HL-60 (cell line): ENCODE data around the gene AGAP1.

Experiments used
- DNase-seq, 2 experiments: peaks; one replicate each; pipeline ENCODE4 v3.0.0-alpha.2; 2010 to 2020; ENCODE audit warnings: low read depth in 1 of 2, low spot score in 1 of 2
- H3K27ac ChIP-seq: fragments of 250-450 bp; sonication (Bioruptor Pico); replicated peaks from 2 replicates; pipeline ENCODE4 v1.5.1; 2020; ENCODE audit warnings: mild to moderate bottlenecking, moderate library complexity
- H3K27me3 ChIP-seq: fragments of 250-450 bp; sonication (Bioruptor Pico); 2 replicates; pipeline ENCODE4 v1.5.1; 2021; ENCODE audit warnings: mild to moderate bottlenecking, moderate library complexity; ENCODE audit not compliant: insufficient read depth, poor library complexity, severe bottlenecking
- H3K4me3 ChIP-seq: replicated peaks from 2 replicates; pipeline ENCODE4 v1.5.1; 2011; ENCODE audit warnings: mild to moderate bottlenecking, control low read depth, low read length; ENCODE audit not compliant: insufficient read depth
- GABPA ChIP-seq: IDR thresholded peaks from 2 replicates; pipeline ENCODE4 v1.6.1; 2012; ENCODE audit warnings: low read depth
- POLR2AphosphoS5 ChIP-seq: IDR thresholded peaks from 2 replicates; pipeline ENCODE4 v1.6.1; 2012; ENCODE audit warnings: low read depth
- SPI1 ChIP-seq: IDR thresholded peaks from 2 replicates; pipeline ENCODE4 v1.6.1; 2012; ENCODE audit warnings: low read depth, mild to moderate bottlenecking, borderline replicate concordance
- TF ChIP-seq, protein P1 (sequence below): IDR thresholded peaks from one replicate; pipeline ENCODE4 v1.5.1; 2011; ENCODE audit warnings: low read length, control low read depth, inconsistent platforms; ENCODE audit not compliant: insufficient read depth
- TF ChIP-seq, protein P2 (sequence below): IDR thresholded peaks from 2 replicates; pipeline ENCODE4 v1.6.1; 2012; ENCODE audit warnings: low read depth; ENCODE audit not compliant: insufficient replicate concordance

AGAP1 gene

DNA sequence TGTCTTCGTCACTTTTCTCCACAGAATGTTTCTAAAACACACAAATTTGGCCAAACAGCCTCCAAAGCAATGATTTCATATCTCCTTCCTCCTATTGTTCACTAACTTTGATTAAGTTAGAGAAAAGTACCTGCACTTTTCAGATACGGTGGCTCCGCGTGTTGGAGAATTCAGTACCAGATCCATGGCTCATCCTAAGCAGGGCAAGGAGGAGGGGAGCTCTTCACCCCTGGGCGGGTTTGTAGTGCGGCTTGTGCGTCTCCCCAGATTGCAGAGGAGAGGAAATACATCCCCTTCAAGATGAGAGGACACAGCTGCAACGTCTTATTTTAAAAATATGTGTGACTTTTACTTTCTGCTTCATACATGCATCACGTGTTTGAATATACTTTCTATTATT, 333.0 kb downstream of the AGAP1 start:
- Histone ChIP-seq H3K4me3 (no peak overlapping the region), H3K27ac (no peak overlapping the region), H3K27me3 (no peaks in the 10 kb centered on the region)
- TF ChIP-seq, protein P1, sequence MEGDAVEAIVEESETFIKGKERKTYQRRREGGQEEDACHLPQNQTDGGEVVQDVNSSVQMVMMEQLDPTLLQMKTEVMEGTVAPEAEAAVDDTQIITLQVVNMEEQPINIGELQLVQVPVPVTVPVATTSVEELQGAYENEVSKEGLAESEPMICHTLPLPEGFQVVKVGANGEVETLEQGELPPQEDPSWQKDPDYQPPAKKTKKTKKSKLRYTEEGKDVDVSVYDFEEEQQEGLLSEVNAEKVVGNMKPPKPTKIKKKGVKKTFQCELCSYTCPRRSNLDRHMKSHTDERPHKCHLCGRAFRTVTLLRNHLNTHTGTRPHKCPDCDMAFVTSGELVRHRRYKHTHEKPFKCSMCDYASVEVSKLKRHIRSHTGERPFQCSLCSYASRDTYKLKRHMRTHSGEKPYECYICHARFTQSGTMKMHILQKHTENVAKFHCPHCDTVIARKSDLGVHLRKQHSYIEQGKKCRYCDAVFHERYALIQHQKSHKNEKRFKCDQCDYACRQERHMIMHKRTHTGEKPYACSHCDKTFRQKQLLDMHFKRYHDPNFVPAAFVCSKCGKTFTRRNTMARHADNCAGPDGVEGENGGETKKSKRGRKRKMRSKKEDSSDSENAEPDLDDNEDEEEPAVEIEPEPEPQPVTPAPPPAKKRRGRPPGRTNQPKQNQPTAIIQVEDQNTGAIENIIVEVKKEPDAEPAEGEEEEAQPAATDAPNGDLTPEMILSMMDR: no peak
- TF ChIP-seq, protein P2, sequence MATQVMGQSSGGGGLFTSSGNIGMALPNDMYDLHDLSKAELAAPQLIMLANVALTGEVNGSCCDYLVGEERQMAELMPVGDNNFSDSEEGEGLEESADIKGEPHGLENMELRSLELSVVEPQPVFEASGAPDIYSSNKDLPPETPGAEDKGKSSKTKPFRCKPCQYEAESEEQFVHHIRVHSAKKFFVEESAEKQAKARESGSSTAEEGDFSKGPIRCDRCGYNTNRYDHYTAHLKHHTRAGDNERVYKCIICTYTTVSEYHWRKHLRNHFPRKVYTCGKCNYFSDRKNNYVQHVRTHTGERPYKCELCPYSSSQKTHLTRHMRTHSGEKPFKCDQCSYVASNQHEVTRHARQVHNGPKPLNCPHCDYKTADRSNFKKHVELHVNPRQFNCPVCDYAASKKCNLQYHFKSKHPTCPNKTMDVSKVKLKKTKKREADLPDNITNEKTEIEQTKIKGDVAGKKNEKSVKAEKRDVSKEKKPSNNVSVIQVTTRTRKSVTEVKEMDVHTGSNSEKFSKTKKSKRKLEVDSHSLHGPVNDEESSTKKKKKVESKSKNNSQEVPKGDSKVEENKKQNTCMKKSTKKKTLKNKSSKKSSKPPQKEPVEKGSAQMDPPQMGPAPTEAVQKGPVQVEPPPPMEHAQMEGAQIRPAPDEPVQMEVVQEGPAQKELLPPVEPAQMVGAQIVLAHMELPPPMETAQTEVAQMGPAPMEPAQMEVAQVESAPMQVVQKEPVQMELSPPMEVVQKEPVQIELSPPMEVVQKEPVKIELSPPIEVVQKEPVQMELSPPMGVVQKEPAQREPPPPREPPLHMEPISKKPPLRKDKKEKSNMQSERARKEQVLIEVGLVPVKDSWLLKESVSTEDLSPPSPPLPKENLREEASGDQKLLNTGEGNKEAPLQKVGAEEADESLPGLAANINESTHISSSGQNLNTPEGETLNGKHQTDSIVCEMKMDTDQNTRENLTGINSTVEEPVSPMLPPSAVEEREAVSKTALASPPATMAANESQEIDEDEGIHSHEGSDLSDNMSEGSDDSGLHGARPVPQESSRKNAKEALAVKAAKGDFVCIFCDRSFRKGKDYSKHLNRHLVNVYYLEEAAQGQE: no peak
- TF ChIP-seq SPI1 (no peak), POLR2AphosphoS5 (no peak), GABPA (no peak)
- no peak for DNase-seq

DNA sequence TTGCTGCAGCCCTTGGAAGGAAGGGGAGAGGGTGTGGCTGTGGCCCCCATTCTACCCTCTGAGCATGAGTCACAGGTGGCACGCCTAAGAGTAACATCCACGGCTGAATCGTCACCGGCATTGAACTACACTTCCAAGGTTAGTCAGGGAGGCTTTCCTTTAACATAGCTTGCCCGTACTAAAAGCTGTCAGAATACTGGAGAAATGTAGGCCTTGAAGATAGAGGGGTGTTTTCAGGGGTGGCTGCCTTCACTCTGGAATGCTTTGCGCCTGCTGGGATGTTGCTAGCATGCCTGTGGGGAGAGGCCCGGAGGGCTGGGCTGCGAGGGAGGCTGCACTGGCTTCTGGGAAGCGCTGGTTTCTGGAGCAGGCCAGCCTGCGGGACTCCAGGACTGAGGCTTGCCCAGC, 333.7 kb downstream of the AGAP1 start:
- Histone ChIP-seq H3K27ac (no peak overlapping the region), H3K4me3 (no peak overlapping the region), H3K27me3 (no peaks in the 10 kb centered on the region)
- TF ChIP-seq, protein P1: no peak
- no peak for TF ChIP-seq SPI1
- TF ChIP-seq GABPA: no peak
- TF ChIP-seq POLR2AphosphoS5: no peak
- TF ChIP-seq, protein P2: no peak
- no peak for DNase-seq

DNA sequence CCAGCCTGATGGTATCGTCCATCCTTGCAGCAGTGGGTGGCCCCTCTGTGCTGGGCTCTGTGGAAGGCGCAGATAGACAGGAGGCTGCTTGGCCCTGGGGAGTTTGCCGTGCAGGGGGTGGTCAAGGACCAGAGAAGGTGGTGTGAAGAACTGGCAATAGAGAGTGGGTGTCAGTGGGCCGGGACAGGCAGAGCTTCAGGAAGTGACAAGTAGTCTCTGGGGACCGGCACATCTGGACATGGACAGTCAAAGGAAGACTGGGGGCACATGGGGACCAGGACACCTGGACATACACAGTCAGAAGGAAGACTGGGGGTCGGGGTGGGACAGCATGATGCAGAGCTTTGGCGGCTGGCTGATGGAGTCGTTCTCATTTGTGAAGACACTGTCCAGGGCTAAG, 335.9 kb downstream of the AGAP1 start:
- H3K27me3 ChIP-seq: no peaks in the 10 kb centered on the region
- TF ChIP-seq SPI1 (no peak), POLR2AphosphoS5 (no peak), GABPA (no peak)
- TF ChIP-seq, protein P1: no peak
- TF ChIP-seq, protein P2: no peak
- no peak overlapping the region for H3K4me3 ChIP-seq
- no peak overlapping the region for H3K27ac ChIP-seq
- no peak for DNase-seq
